ENCODE results near the gene TMEM31.
A peak's percentile ranks its signal among the peaks of the same experiment; 100 is the strongest.

Gene TMEM31, protein sequence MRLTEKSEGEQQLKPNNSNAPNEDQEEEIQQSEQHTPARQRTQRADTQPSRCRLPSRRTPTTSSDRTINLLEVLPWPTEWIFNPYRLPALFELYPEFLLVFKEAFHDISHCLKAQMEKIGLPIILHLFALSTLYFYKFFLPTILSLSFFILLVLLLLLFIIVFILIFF

DNA sequence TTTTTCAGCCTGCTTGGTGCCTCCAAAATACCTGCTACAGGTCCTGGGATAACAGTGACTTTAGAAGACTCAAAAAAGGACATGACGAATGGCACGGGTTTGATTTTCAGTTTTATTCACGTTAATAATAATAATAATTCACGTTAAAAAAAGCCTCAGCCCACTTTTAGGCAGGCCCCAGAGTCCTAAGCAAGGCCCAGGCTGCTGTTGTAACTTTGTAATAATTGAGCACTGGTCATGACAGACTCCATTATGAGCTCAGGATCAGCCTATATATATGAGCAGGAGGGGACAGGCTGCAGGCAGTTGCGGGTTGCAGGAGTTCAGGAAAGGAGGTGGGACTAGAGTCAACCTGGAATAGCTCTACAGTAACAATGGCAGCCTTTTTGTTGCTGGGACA lies at the start of gene TMEM31:
TSS of gene TMEM31 (plus strand) at position 301 of the 400 bp plus-strand sequence. CDS start 1,350 bp downstream, outside the sequence.
- no peak for DNase-seq (ENCODE audit: low read depth)

DNA sequence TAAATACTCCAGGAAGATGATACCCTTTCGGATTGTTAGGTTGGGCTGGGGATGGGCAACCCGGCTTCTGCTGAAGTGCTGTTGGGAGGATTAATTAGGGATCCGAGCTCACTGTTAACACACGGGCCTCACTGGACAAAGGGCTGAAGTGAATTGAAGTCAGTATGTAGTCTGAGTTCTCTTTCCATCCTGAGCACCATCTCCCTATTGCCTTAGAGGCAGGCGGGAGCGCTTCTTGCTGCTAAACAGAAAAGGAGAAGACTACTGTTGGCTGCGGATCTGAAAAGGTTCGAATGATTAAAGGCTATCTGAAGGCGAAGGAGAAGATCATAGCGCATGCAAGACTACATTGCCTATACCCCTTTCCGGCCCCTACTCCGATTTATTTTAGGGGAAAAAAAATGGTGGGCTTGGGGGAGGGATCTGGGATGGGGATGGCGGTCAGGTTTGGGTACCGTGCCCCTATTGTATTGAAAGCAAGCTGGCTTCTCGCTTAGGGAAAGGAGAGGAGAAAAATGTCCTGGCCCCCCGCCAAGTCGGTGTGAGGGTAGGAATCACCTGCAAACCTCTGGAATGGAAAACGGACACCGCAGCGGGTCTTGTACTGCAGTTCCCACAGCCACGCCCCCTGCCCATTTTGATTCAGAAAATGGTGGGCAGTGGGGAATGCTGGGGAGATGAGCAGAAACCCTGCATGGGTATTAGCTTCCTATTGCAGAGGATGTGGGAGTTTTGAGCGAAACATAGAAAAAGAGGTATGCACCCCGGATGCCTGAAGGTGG lies 46.5 kb upstream of the TMEM31 start:
- no peak for DNase-seq (ENCODE audit: low read depth)

DNA sequence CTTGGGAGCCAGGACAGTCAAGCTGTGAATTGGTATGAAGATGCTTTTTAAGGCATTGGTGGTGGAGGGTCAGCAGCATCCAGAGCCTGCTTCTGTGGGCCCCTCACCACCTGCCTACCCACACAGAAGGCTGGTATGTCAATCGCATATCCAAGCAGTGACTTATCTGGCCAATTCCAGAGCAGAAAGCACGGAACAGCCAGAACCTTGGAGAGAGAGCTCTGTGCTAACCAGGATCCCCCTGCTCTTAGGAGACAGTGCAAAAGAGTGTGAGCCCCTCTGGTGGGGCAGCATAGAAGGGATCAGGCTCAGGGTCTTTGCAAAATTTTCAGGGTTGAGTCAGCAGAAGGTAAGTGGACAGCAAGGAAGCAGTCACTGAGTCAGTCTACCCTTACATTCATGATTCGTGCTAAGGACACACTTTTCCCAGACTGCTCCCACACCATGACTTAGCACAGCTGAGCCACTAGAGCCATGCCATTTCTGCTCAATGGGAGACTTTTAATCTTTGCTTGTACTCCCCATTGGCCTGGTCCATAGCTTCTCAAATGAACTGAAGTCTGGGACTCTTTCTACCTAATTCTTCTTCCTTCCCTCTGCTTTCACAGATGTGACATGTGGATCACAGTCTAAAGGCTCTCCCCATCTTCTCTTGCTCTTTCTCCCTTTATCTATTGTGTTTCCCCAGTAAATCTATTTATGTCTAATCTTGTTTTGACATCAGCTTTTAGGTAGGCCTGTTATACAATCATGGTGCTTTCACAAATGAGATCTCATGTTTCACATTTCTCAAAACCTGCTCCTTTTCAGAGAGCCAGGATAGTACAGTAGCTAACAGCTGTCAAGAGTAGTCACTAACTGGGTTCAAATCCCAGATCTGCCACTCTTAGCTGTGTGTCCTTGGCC lies 44.3 kb upstream of the TMEM31 start:
- no peak for DNase-seq (ENCODE audit: low read depth)

DNA sequence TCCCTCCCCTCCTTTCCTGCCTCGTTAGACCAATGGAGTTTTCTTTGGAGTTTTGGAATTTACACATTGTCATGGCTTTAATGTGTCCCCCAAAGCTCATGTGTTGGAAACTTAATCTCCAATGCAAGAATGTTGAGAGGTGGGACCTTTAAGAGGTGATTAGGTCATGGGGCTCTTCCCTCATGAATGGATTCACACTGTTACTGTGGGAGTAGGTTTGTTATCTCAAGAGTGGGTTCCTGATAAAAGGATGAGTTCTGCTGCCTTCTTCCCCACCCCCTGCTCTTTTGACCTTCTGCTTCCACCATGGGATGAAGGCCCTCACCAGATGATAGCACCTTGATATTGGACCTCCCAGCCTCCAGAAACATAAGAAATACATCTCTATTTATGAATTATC lies 41.0 kb upstream of the TMEM31 start:
- DNase-seq (ENCODE audit: low read depth) = no peak

DNA sequence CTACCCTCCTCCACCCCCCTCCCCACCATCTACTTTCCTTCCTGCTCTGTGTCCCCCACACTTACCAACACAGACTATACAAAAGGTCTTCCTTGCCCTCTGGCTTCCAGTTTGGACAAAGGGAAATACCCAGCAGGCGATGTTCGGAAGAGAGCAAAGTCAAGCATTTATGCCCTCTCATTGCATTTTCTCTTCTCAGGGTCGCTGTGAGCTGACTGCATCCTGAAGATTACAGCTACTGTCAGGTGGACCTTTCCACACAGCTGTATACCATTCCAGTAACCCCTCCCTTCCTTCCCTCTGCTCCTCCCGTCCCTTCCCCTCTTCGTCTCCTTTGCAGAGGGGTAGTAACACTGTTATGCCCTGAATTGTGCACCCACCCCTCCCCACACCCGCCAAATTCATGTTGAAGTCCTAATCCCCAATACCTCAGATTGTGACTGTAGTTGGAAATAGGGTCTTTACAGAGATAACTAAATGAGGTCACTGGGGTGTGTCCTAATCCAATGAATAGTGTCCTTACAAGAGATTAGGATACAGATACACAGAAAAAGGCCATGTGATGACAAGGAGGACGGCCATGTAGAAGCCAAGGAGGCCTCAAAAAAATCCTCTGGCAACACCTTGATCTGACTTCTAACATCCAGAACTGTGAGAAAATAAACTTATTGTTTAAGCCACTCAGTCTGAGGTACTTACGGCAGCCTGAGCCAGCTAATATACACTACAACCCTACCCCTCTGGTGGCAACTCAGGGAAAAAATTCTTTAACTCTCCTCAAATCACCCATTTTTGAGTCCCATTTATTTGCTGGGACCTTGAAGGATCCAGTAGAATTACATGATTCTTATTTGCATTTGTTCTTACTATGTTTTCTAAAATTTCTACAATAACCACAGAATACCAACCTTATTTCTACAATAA lies 35.9 kb upstream of the TMEM31 start:
- DNase-seq (ENCODE audit: low read depth) = no peak

DNA sequence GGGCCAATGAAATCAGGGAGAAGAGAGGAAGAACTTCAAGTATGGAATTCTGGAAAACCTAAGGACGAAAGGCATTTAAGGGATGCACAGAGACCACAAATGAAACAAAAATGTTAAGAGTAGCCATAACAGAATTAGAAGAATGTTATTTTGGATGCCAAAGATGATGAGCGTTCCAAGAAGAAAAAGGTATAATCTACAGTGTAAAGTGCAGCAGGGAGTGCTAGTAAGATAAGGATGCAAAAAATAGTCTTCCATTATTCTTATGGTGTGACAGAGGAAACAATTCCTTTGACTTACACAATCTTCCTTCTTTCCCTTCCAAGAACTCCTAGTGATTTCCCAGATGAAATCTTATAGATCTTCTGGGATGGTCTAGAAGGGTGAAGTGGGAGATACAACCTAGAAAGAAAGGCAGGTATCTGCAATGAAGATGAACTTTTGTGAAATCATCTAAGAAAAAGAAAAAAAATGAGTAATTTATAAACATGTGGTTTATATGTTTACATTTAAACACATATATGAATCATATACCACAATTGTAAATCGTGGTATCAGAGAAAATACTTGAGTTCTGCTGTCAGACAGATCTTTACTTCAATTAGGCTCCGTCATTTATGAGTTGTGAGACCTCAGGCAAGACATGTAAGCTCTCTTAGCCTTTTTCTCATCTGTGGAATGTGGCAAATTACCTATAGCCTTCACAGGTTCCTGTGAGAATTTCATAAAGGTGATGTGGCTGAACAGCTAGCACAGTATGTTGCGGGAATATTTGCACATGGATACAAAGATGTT lies 32.3 kb upstream of the TMEM31 start:
- no peak for DNase-seq (ENCODE audit: low read depth)

DNA sequence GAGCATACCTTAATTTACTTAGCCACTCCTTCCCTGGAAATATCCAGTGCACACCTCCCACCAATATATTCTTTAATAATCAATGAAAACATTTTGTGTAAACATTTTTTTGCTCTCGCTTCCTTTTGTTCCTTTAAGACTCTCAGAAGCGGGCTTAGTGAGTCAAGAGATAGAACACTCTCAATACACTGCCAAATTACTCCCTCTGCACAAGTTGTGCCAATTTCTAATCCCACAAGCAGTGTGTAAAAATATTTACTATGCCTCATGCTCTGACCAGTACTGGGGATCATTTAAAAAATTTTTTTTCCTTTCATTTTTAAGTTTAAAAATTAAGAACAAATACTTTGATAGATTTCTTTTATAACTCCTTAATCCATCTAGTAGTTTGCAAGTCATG lies 29.3 kb upstream of the TMEM31 start:
- DNase-seq (ENCODE audit: low read depth) = no peak

DNA sequence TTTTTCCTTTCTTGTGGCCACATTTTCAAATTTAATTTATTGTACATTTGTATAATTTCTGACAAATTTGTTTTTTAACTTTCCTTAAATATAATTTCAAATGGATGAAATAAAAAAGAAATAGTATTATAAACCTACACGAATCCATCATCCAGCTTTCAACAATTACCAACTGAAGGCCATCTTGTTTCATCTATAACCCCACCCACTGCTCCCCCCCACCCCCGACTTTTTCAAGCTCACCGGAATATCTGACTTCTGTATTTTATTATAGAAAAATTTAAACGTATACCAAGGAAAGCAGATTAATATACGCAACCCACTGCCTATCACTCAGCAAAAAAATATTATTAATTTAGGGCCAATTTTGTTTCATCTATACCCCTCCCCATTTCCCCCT lies 25.3 kb upstream of the TMEM31 start:
- DNase-seq (ENCODE audit: low read depth) = no peak

DNA sequence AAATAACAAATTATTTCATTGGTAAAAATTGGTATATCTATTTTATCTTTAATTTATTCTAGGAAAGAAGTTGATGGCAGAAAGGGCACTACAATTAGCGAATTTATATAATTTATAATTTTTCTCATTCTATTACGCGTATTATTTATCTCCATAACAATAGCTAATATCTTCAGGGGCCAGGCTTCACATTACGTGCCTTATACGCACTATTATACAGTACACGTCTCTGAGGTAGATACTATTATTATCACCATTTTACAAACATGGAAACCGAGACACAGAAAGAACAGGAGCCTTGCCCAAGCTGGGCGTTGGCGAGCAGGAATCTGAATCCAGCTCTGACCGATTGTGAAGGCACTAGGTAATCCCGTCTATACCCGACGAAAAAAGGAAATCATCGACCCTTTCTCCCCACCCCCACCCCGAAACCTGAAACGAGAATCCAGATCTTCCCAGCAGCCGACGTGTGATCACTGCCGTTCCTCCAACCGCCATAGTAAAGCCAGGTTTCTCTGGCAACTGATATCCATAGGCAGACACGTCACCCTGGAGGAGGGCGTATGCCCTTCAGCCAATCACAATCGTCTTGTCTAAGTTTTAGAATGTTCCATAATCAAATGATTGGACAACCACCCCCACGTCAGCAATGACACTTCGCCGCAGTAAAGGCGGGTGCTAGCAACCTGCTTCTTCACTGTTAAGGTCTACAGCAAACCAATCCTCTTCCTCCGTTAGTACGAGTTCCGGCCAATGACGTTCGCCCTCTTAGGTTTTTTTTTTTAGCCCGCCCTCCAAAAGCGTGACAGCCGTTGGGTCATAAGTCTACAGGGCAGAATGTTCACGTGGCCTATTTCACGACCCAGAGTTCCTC lies 24.3 kb upstream of the TMEM31 start, which contains the start of gene MORF4L2:
TSS of gene MORF4L2 (minus strand) at position 501 of the 874 bp plus-strand sequence. CDS start 9,672 bp downstream, outside the sequence.
- DNase-seq (ENCODE audit: low read depth) = peak; percentile 91

DNA sequence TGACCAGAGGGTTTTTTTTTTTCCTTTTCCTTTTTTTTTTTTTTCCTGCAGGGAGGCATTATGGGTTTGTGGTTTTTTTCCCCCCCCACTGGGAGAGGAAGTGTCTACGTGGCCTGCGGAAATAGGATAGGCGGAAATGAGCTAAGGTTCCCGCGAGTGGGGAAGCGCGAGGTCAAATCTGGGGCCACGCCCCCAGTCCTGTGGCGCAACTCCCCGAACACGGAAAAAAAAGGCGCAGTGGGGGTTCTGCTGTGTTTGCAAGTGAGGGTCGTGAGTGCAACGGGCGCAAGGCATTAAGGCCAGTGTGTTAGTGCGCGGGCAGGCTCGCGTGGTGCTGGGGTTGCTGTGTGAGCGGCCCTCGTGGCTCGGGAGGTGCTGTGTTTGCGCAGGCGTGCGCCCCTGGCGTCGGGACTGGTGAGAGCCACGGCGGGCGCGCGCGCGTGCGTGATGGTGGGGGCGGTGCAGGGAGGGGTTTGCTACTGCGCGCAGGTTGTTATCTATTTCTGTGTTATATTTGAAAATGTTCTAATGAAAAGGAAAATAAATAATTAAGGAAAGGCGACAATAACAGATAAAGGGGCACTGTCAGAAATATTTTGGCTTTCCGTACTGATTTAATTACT lies 23.5 kb upstream of the TMEM31 start:
- DNase-seq (ENCODE audit: low read depth) = no peak

DNA sequence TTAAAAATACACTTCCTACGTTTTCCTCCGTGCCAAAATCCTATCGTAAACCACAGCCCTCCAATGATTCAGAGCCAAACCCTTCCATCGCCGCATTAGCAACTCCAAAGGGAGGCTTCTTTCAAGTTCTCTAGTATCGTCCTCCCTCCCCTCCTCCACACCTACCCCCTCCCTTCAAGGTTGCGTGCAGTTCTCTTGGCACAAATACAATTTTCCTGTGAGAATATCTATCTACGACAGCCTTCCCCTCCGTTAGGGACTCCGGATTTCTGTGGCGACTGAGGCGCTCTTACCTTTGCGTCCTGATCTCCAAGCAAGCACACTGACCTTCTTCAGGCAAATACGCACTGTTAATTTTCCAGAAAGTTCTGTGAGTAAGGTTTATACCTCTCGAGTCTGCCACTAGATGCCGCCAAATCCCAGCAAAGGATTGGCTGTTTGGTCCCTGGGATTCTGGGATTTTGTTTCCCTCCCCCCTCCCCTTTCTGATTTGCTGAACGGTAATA lies 23.0 kb upstream of the TMEM31 start:
- peak; percentile 64 for DNase-seq (ENCODE audit: low read depth)

DNA sequence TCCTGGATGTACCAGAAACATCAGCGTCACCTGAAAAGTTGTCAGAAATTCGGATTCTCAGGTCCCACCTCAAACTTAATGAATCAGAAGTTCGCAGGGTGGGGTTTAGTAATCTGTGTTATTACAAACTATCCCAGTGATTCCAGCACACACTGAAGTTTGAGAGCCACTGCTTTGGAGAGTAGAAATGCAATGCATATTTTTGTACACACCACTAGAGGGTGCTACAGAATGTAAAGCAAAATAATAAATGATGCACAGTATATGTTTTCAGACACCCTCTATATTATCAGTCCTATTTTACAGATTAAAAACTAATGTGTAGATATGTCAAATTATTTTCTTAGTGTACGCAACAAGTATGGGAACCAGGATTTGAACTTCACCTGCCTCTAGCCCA lies 21.8 kb upstream of the TMEM31 start:
- DNase-seq (ENCODE audit: low read depth) = no peak

DNA sequence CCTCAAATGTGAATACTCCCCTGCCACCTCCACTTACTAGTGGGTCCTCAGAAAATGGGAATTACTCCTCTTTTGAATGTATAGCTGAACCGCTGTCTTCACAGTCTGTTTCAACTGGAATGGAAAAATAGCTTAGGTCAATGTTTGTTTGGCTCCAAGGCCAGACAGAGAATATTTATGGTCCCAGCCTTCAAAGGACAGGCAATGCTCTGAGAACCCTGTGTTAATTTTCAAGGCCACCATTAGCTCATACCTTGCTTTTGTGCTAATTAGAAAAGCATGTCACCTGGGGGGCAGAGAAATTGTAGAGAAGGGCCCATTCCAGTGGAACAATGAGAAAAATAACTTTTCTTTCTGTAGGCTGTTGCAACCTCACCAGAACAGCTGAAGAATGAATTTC lies 19.6 kb upstream of the TMEM31 start:
- no peak for DNase-seq (ENCODE audit: low read depth)

DNA sequence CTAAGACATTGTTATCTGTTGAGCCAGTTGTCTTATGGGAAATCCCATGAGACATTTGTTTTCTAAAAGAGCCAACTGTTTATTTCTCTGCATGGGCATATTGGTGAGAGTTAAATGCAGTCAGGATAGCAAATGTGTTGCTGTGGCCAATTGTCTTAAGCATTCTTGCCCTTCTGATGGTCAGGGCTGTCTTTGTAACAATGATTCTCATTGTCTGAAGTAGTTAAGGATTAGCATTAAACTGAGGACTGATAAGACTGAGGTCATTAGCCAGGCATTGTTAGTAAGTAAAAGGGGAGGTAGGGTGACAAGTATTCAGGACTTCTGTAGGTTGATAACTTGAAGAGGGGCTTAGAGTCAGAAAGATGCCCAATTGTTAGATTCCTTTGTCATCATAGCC lies 13.0 kb upstream of the TMEM31 start:
- no peak for DNase-seq (ENCODE audit: low read depth)

DNA sequence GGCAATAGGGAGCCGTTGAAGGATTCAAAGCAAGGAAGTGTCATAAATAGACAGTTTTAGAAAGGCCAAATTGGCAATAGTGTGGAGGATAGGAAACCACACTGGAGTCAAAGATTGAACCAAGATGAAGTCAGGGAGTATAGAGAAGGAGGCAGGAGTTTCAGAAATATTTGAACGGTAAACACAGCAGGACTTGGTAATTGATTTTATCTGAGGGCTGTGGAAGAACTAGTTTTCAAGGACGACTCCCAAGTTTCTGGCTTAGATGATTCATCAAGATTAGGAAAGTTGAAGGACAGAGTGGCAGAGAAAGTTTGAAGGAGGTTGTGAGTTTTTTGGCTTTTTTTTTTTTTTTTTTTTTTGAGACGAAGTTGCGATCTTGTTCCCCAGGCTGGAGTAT lies 11.5 kb upstream of the TMEM31 start:
- DNase-seq (ENCODE audit: low read depth) = no peak

DNA sequence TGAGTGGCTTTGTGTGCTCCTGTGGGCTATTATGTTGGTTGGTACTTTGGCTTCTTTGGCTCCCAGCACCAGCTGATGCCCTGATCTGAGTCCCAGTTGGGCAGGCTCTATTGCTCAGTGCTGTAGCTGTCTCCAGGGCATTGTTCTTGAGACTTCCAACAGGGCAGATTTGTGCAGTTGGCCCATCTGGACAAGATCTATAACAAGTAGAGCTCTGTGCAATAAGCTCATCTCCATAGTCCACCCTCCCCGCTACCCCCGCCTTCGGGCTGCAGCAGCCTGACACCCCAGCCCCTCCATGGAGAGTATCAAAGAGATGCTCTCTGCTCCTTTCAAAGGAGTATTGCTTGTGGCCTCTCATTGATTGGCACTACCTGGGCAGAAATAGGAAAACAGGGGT lies 5.8 kb upstream of the TMEM31 start:
- no peak for DNase-seq (ENCODE audit: low read depth)

DNA sequence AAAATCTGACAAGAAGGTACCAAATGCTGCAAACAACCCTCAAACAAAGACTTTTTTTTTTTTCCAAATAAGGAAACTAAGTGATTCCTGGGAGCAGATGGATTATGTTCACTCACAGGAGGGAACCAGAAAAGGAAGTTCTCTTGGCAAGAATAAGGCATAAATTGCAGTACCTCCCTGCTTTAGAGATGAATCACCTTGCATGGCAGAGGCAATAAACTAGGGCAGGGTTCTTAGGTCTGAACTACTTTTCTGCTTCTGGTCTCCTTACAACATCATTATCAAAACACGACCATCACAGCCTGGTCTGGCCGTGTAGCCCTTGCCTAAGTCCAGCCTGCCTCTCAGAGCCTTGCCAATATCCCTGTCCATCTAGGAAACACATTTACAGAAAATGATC lies 6.3 kb downstream of the TMEM31 start:
- DNase-seq (ENCODE audit: low read depth) = no peak

DNA sequence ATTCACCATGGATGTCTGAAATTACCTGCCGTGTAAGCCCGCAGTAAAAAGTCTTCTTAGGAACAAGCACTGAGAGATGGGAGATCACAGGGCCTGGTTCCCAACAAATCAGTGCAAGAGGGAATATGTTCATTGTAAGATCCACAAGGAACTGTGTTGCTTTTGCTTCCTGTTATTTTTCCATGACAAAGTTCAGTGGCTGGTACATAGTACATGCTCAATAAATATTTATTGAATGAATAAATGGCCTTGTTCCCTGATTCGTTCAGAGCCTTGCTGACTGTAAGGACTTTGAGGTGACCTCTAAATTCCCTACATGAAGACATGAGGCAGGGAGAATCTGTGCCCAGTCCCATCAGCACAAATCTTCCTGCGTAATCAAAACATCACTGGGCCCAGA lies 7.4 kb downstream of the TMEM31 start:
- DNase-seq (ENCODE audit: low read depth) = no peak

DNA sequence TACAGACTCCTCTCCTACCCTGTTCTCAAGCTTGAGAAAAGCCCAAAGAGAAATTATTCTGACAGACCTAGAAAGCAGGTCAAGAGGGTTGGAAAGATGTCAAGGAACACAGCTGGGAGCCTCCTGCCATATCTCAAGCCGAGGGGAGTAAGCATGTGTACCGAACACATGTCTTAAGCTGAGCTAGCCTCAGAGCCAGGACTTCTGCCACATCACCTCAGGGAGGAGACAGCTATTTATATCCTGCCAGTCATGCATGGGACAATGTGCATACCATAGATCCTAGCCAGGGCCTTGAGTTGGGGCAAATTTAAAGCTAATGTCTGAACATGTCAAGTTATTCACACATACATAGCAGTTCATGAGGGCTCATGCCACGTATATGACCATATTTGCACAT lies 11.8 kb downstream of the TMEM31 start:
- DNase-seq (ENCODE audit: low read depth) = no peak

Measured in HS-27A (cell line).